DMS79 treated with DMSO at 0.1 percent for 48 hours (cell line): ENCODE measurements around the gene ACADL.
"Not testable (repeated sequence)": the region's sequence is repeated elsewhere in the genome, so short reads cannot be mapped to it uniquely, and the experiment has no call there.

ENCODE experiments used
- DNase-seq: peaks from one replicate; lab custom pipeline; 2025; lab: John Stamatoyannopoulos, UW

The ACADL gene

GRCh38 chr2:210199854-210200253 is 25.4 kb downstream of the ACADL start:
- DNase-seq = peak; percentile 26

GRCh38 chr2:210199186-210199765 is 26.0 kb downstream of the ACADL start:
- peak; percentile 20 for DNase-seq

GRCh38 chr2:210198326-210198725 is 26.9 kb downstream of the ACADL start:
- DNase-seq = no peak

GRCh38 chr2:210197720-210198119 is 27.5 kb downstream of the ACADL start:
- no peak for DNase-seq

- DNase-seq = peak; percentile 67
Observed at GRCh38 chr2:210195101-210195852, 30.0 kb downstream of the ACADL start.

- no peak for DNase-seq
Observed at GRCh38 chr2:210190345-210190744, 34.9 kb downstream of the ACADL start.

GRCh38 chr2:210189452-210190138 is 35.7 kb downstream of the ACADL start:
- no peak for DNase-seq

GRCh38 chr2:210188755-210189154 is 36.5 kb downstream of the ACADL start:
- no peak for DNase-seq

- DNase-seq = no peak
Observed at GRCh38 chr2:210188190-210188589, 37.1 kb downstream of the ACADL start.

GRCh38 chr2:210183936-210184335 is 41.3 kb downstream of the ACADL start:
- DNase-seq = not testable (repeated sequence)

- not testable (repeated sequence) for DNase-seq
Observed at GRCh38 chr2:210181606-210182088, 43.6 kb downstream of the ACADL start.

- DNase-seq = not testable (repeated sequence)
Observed at GRCh38 chr2:210181033-210181605, 44.1 kb downstream of the ACADL start.

GRCh38 chr2:210180477-210180876 is 44.8 kb downstream of the ACADL start:
- no peak for DNase-seq

GRCh38 chr2:210179351-210179990 is 45.8 kb downstream of the ACADL start:
- DNase-seq = no peak

- DNase-seq = no peak
Observed at GRCh38 chr2:210177769-210178168, 47.5 kb downstream of the ACADL start.

- not testable (repeated sequence) for DNase-seq
Observed at GRCh38 chr2:210177115-210177514, 48.1 kb downstream of the ACADL start.

- no peak for DNase-seq
Observed at GRCh38 chr2:210174086-210174485, 51.2 kb downstream of the ACADL start.

GRCh38 chr2:210172219-210172575 is 53.0 kb downstream of the ACADL start:
- DNase-seq = no peak

- DNase-seq = peak; percentile 92
Observed at GRCh38 chr2:210171309-210172218, 53.7 kb downstream of the ACADL start, which contains the start of gene KANSL1L. TSS of gene KANSL1L (minus strand) at chr2:210171409. CDS start at chr2:210154582, 16,827 bp downstream.

- DNase-seq = peak; percentile 88
Observed at GRCh38 chr2:210170446-210171303, 54.6 kb downstream of the ACADL start.
